ENCODE results near the gene EPB41L3.

DNA sequence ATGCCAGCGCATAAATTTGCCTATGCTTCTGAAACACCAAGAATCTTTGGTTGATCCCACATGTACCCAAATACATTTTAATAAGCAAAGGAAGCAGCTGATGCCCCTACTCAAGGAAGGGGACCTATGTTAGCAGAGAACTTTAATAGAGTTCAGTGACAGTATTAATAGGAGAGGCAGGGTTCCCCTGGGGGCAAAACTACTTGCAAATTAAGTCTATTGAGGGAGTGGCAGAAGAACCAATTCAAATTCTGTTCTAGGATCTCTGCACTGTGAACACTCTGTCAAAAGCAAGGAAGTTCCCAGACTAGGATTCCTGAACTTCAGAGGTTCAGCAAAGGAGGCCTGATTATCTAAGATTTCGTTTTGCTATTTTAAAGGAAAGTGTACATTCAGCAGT lies 47.5 kb downstream of the EPB41L3 start:
- TF ChIP-seq, protein P1, sequence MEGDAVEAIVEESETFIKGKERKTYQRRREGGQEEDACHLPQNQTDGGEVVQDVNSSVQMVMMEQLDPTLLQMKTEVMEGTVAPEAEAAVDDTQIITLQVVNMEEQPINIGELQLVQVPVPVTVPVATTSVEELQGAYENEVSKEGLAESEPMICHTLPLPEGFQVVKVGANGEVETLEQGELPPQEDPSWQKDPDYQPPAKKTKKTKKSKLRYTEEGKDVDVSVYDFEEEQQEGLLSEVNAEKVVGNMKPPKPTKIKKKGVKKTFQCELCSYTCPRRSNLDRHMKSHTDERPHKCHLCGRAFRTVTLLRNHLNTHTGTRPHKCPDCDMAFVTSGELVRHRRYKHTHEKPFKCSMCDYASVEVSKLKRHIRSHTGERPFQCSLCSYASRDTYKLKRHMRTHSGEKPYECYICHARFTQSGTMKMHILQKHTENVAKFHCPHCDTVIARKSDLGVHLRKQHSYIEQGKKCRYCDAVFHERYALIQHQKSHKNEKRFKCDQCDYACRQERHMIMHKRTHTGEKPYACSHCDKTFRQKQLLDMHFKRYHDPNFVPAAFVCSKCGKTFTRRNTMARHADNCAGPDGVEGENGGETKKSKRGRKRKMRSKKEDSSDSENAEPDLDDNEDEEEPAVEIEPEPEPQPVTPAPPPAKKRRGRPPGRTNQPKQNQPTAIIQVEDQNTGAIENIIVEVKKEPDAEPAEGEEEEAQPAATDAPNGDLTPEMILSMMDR (IDR thresholded peaks at IDR 0.05; ENCODE audit: poor library complexity, severe bottlenecking): no peak
- TF ChIP-seq POLR2AphosphoS5 (IDR thresholded peaks at IDR 0.05): no peak
- TF ChIP-seq, protein P2, sequence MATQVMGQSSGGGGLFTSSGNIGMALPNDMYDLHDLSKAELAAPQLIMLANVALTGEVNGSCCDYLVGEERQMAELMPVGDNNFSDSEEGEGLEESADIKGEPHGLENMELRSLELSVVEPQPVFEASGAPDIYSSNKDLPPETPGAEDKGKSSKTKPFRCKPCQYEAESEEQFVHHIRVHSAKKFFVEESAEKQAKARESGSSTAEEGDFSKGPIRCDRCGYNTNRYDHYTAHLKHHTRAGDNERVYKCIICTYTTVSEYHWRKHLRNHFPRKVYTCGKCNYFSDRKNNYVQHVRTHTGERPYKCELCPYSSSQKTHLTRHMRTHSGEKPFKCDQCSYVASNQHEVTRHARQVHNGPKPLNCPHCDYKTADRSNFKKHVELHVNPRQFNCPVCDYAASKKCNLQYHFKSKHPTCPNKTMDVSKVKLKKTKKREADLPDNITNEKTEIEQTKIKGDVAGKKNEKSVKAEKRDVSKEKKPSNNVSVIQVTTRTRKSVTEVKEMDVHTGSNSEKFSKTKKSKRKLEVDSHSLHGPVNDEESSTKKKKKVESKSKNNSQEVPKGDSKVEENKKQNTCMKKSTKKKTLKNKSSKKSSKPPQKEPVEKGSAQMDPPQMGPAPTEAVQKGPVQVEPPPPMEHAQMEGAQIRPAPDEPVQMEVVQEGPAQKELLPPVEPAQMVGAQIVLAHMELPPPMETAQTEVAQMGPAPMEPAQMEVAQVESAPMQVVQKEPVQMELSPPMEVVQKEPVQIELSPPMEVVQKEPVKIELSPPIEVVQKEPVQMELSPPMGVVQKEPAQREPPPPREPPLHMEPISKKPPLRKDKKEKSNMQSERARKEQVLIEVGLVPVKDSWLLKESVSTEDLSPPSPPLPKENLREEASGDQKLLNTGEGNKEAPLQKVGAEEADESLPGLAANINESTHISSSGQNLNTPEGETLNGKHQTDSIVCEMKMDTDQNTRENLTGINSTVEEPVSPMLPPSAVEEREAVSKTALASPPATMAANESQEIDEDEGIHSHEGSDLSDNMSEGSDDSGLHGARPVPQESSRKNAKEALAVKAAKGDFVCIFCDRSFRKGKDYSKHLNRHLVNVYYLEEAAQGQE (IDR thresholded peaks at IDR 0.05; ENCODE audit: borderline replicate concordance): no peak
- TF ChIP-seq EP300 (conservative IDR thresholded peaks at IDR 0.05; ENCODE audit: poor library complexity, severe bottlenecking): no peak
- TF ChIP-seq SMC3 (conservative IDR thresholded peaks at IDR 0.05; ENCODE audit: poor library complexity): no peak
- no peak for TF ChIP-seq EZH2 (IDR thresholded peaks at IDR 0.05; ENCODE audit: borderline replicate concordance, insufficient read depth, low read length, poor library complexity, severe bottlenecking)
- no peak for TF ChIP-seq RAD21 (conservative IDR thresholded peaks at IDR 0.05)
- no peak for TF ChIP-seq TAF1 (IDR thresholded peaks at IDR 0.05; ENCODE audit: low read depth)
- TF ChIP-seq MXI1 (conservative IDR thresholded peaks at IDR 0.05; ENCODE audit: poor library complexity, severe bottlenecking): no peak

All from neural cell (in vitro differentiated cells).